HG02623 (cell line): ENCODE results near the gene SPAG16.
"Not testable (repeated sequence)": the region's sequence is repeated elsewhere in the genome, so short reads cannot be mapped to it uniquely, and the experiment has no call there.

Experiments
- ATAC-seq: cut with Tn5 transposase; IDR thresholded peaks from one replicate; pipeline ENCODE4 v1.9.1; 2021; ENCODE audit warnings: moderate library complexity; ENCODE audit not compliant: unreplicated experiment

SPAG16 gene

DNA sequence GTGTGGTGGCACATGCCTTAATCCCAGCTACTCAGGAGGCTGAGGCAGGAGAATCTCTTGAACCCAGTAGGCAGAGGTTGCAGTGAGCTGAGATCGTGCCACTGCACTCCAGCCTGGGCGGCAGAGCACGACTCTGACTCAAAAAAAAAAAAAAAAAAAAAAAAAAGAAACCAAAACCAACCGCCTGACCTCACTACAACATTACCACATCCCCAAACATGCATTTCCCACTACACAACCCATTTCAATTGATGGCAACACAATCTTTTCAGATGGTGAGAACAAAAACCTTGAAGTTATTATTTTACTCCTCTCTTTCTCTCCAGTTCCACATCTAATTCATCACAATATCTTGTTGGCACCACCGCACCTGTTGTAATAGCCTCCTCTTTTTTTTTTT, 778.0 kb downstream of the SPAG16 start:
- not testable (repeated sequence) for ATAC-seq

GRCh38 chr2:214064471-214064870, 780.2 kb downstream of the SPAG16 start:
- ATAC-seq: no peak

- no peak for ATAC-seq
These were observed 782.6 kb downstream of the SPAG16 start for GRCh38 chr2:214066862-214067261.

DNA sequence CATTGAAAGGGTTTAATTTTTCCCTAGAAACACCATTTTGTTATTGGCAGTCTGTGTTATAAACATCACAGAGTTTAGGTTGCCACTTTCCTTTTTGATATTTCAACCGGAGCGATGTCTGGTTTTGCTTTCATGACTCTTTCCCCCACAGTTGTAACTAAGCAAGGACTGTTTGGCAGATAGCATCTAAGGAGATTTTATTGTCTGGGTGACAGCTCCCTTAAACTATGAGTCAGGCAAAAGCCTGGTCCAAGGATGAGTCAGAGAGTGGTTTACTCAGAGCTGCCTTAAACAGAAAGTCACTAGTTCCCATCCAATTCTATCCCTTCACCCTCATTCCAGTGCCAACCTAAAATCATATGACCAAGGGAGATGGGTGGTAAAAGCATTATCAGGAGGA, 785.0 kb downstream of the SPAG16 start:
- ATAC-seq: no peak

GRCh38 chr2:214075456-214075855, 791.2 kb downstream of the SPAG16 start:
- ATAC-seq: no peak

GRCh38 chr2:214076527-214076926, 792.3 kb downstream of the SPAG16 start:
- ATAC-seq: no peak

- ATAC-seq: no peak
These were observed 793.5 kb downstream of the SPAG16 start for GRCh38 chr2:214077727-214078126.

DNA sequence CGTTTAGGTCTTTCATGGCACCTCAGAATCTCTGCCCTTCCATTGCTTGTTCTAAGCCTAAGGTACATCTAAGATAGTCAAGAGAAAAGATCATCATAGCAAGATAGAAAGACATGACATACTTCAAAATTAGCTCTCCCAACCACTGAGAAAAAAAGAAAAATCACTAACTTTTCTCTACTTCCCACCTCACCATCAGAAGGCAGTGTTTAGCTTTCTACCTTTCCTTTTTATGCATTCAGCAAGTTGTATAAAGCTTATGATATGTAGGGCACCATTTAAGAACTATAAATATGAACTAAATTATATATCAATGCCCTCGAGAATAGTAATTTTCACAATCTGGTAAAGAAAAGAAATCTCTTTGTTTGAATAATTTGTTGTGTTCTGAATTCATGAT, 794.8 kb downstream of the SPAG16 start:
- ATAC-seq: no peak

DNA sequence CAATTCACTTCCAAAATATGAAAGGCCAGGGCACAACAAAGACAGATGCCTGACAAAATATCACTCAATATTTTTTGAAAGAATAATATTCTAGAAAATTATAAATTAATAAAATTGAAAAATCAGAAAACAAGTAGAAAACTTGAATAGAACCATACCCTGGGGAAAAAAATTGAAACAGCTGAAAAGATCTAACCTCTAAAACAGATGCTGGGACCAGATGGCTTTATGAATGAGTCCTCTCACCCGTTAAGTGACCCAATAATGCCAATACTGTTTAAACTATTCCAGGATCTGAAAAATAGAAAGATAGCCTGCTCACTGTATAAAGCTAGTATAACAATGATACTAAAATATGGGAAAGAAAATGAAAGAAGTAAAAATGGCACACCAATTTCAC, 804.3 kb downstream of the SPAG16 start:
- ATAC-seq: no peak

GRCh38 chr2:214096208-214096715, 812.0 kb downstream of the SPAG16 start:
- ATAC-seq: no peak

GRCh38 chr2:214098811-214099210, 814.5 kb downstream of the SPAG16 start:
- no peak for ATAC-seq

DNA sequence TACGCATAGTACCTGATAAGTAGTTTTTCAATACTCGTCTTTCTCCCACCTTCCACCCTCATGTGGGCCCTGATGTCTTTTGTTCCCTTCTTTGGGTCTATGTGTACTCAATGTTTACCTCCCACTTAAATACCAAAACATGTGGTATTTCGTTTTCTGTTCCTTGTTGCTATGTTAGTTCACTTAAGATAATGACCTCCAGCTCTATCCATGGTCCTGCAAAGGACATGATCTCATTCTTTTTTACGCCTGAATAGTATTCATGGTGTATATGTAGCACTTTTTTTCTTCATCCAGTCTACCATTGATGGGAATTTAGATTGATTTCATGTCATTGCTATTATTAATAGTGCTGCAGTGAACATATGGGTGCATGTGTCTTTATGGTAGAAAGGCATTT, 816.2 kb downstream of the SPAG16 start:
- ATAC-seq: no peak

GRCh38 chr2:214103276-214104001, 819.2 kb downstream of the SPAG16 start:
- no peak for ATAC-seq

DNA sequence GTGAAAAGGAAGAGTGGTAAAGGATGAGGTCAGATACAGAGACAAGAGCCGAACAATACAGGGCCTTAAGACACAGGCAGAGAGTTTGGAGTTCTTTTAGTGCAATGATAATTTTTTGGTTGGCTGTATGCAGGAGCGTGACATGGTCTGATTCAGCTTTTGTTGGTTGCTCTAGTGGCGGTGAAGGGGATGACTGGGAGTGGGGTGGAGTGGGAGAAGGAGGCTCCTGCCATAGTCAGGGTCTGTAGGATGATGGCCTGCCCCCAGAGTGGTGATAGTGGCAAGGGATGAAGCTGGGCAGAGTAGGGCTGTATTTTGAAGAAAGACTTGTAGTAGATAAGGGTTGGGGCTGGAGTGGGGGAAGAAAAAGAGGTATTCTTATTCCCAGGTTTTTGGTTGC, 820.0 kb downstream of the SPAG16 start:
- no peak for ATAC-seq

DNA sequence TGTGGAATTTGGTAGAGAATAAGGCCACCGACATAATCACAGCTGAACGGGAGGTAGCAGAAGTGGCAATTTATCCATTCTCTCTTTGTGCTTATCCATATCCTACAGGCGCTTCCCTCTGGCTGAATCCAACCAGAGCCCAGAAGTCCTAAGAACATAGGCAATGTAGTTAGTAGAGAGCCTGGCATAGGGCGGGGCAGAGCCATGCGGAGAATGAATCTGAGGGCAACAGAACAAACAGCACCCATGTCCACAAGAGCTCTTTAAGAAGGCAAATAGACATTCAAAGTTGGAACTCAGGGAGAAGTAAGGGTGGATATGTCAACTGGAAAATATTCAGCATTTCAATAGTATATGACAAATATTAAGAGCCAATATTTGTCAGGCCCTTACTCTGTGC, 820.7 kb downstream of the SPAG16 start:
- no peak for ATAC-seq

GRCh38 chr2:214107726-214108125, 823.5 kb downstream of the SPAG16 start:
- no peak for ATAC-seq

GRCh38 chr2:214108598-214108997, 824.3 kb downstream of the SPAG16 start:
- ATAC-seq: no peak

DNA sequence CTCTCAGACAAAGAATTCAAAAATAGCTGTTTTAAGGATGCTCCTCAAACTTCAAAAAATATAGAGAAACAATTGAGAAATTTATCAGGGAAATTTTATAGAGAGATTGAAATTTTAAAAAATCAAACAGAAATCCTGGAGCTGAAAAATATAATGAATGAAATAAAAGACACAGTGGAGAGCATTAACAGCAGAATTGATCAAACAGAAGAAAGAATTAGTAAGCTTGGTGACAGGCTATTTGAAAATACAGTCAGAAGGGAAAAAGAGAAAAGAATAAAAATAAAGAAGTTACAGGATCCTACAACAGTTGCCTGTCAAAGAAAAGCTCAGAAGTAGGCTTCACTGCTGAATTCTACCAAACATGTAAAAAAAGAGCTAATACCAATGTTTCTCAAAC, 832.8 kb downstream of the SPAG16 start:
- ATAC-seq: no peak

DNA sequence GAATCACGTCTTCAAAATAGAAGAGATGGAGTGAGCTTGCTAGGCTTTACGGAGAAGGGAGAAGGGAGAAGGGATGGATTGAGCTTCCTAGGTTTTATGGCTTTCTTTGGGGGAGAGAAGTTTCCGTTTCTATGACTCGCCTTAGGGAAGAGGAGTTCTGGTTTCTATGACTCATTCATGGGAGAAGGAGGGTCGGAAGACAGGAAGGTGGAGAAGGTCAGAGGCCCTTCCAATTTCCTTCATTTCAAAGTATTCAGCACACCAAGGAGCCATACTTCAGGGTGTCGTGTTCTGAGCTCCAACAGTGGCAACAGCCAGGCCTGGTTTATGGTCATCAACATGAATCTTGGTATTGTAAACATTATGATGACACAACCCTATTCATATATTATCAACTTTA, 841.9 kb downstream of the SPAG16 start:
- ATAC-seq: no peak

GRCh38 chr2:214127170-214127569, 842.9 kb downstream of the SPAG16 start:
- no peak for ATAC-seq

GRCh38 chr2:214127571-214127970, 843.3 kb downstream of the SPAG16 start:
- no peak for ATAC-seq

- no peak for ATAC-seq
These were observed 843.8 kb downstream of the SPAG16 start for GRCh38 chr2:214128040-214128439.

DNA sequence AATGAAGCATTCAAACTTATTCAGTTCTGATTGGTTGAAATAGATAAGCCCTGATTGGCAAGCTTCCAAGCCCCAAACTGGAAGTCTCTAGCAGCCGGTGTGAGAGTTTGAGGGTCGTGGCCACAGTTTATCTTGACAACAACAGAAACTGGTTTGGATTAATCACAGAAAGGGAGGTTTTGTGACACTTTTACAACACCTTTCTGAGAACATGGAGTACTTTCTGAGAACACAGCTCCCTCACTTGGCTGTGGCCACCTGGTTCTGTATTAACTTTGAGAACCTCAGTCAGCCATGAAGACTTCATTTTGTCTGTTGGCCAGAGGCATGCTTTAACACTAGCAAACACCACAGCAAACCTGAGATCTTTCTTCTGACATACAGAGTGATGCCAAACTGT, 845.9 kb downstream of the SPAG16 start:
- no peak for ATAC-seq
